Gastrocnemius medialis (tissue), 4 donors: ENCODE results near the gene VWA7. TPM values are rescaled to one million over a fixed set of nuclear protein-coding genes. Genes with fewer than 3 reads are reported as not detected.

Experiments used
- ATAC-seq, 2 donors: fragments of 150-250 bp; one replicate each; pipeline ENCODE4 v1.9.1; 2016
- DNase-seq, 2 donors: peaks; one replicate each; pipeline ENCODE4 v3.0.0-alpha.2; 2019
- H3K27ac ChIP-seq, 4 donors: fragments of 200-600 bp; sonication (generic); 1 replicate in 1 of 4; 2 replicates in 3 of 4; pipeline ENCODE4 v1.5.1; 2016 to 2018; ENCODE audit warnings: mild to moderate bottlenecking in 2 of 4, moderate library complexity in 1 of 4
- H3K27me3 ChIP-seq, 3 donors: fragments of 200-600 bp; sonication (generic) in 2 of 3; 1 replicate in 1 of 3; 2 replicates in 2 of 3; pipeline versions ENCODE4 v1.5.1 to v1.6.0; 2016 to 2019; ENCODE audit warnings: mild to moderate bottlenecking in 1 of 3, moderate library complexity in 1 of 3
- H3K36me3 ChIP-seq, 2 donors: fragments of 200-600 bp; sonication (generic) in 1 of 2; one replicate each; pipeline ENCODE4 v1.5.1; 2017 to 2018
- H3K4me1 ChIP-seq, 2 donors: fragments of 200-600 bp; sonication (generic) in 1 of 2; one replicate each; pipeline ENCODE4 v1.5.1; 2016 to 2017; ENCODE audit warnings: mild to moderate bottlenecking in 2 of 2
- H3K4me3 ChIP-seq, 4 donors: fragments of 200-600 bp; sonication (generic) in 3 of 4; 1 replicate in 1 of 4; 2 replicates in 3 of 4; pipeline ENCODE4 v1.5.1; 2016 to 2019; ENCODE audit warnings: mild to moderate bottlenecking in 2 of 4
- H3K9me3 ChIP-seq, 3 donors: fragments of 200-600 bp; sonication (generic) in 2 of 3; 1 replicate in 1 of 3; 2 replicates in 2 of 3; pipeline ENCODE4 v1.5.1; 2016 to 2019
- CTCF ChIP-seq, 5 experiments: fragments of 450-650 bp in 3 of 5; fragments of 200-600 bp in 2 of 5; sonication (generic) in 2 of 5; IDR thresholded peaks in 4 of 5; conservative IDR thresholded peaks in 1 of 5; 1 replicate in 4 of 5; 2 replicates in 1 of 5; pipeline ENCODE4 v1.5.1; 2016 to 2019; ENCODE audit warnings: antibody characterized with exemption in 5 of 5, mild to moderate bottlenecking in 3 of 5, moderate library complexity in 3 of 5
- POLR2A ChIP-seq, 2 donors: fragments of 450-650 bp; IDR thresholded peaks; one replicate each; pipeline ENCODE4 v1.6.1; 2017; ENCODE audit warnings: antibody characterized with exemption in 2 of 2, mild to moderate bottlenecking in 2 of 2, moderate library complexity in 2 of 2
- in situ Hi-C, 4 donors: fragments of 200-750 bp; cut with MboI; loops; one replicate each; pipeline versions ENCODE4 v1.15.0 to v1.8.0; 2017; ENCODE audit warnings: low sequenced_read_pairs in 4 of 4
- intact Hi-C: fragments of 100-400 bp; cut with DNase I; formaldehyde crosslinking; loops from one replicate; pipeline ENCODE4 v1.15.1; 2023; ENCODE audit warnings: low total_unique reads
- total RNA-seq, 4 donors: library from RNA; depleted of rRNA; stranded (reverse); fragments of >200 nt; gene quantifications; one replicate each; pipeline versions ENCODE4 v1.1.0 to v1.2.3, GENCODE V29; 2016

The VWA7 gene
- total RNA-seq, 4 donors from 2014 or later: 2.0 to 7.8 (median 4.7) TPM

- H3K27me3 ChIP-seq: peaks cover 0 to 5% (median 0%) of the 10 kb centered on the region in 3 donors
- H3K27ac ChIP-seq: peak overlapping the region; percentile 47 to 68 (median 63)
- in situ Hi-C loops (no loop called here), intact Hi-C loops (loop anchor here (2.0 kb wide), 1 partner anchor 54 kb away; the partner anchor contains the start of gene VARS1)
- H3K36me3 ChIP-seq: no peaks in the 10 kb centered on the region
- peaks cover 11 to 21% of the 10 kb centered on the region in 2 donors for H3K4me1 ChIP-seq
- no peaks in the 10 kb centered on the region for H3K9me3 ChIP-seq
- TF ChIP-seq POLR2A (IDR thresholded peaks at IDR 0.05): no peak
- TF ChIP-seq CTCF (IDR thresholded peaks at IDR 0.05 in 4 of 5, conservative IDR thresholded peaks at IDR 0.05 in 1 of 5): no peak
- ATAC-seq (no peak), DNase-seq (no peak)
- H3K4me3 ChIP-seq: peak overlapping the region; percentile 62 to 79 (median 73)
Observed at GRCh38 chr6:31740397-31741223, 36.5 kb downstream of the VWA7 start.

GRCh38 chr6:31739639-31740396 lies 37.3 kb downstream of the VWA7 start, which contains the start of gene MSH5:
MSH5 (plus strand) TSS chr6:31740005; CDS start chr6:31740467, 462 bp downstream.
- ATAC-seq (peak; percentile 99), DNase-seq (peak; percentile 99)
- H3K4me3 ChIP-seq: peak within 1 kb of the TSS; percentile 62 to 79 (median 73)
- intact Hi-C loops (loop anchor here (2.0 to 10.0 kb wide), 3 partner anchors 37 to 235 kb away; partner anchors contain the start of genes ABHD16A, DXO and VARS1), in situ Hi-C loops (no loop called here)
- H3K27me3 ChIP-seq: peaks cover 0 to 9% (median 5%) of the 10 kb centered on the region in 3 donors
- peaks cover 12 to 21% of the 10 kb centered on the region in 2 donors for H3K4me1 ChIP-seq
- no peaks in the 10 kb centered on the region for H3K36me3 ChIP-seq
- TF ChIP-seq CTCF (IDR thresholded peaks at IDR 0.05 in 4 of 5, conservative IDR thresholded peaks at IDR 0.05 in 1 of 5) (no peak), POLR2A (IDR thresholded peaks at IDR 0.05) (peak; percentile 31 to 52)
- no peaks in the 10 kb centered on the region for H3K9me3 ChIP-seq
- H3K27ac ChIP-seq: peak within 1 kb of the TSS; percentile 47 to 68 (median 63)

GRCh38 chr6:31737991-31738979 lies 38.8 kb downstream of the VWA7 start:
- in situ Hi-C loops (no loop called here), intact Hi-C loops (loop anchor here (2.0 to 10.0 kb wide), 2 partner anchors 35 to 237 kb away; partner anchors contain the start of genes ABHD16A and DXO)
- peak; percentile 26 to 36 for TF ChIP-seq POLR2A (IDR thresholded peaks at IDR 0.05)
- no peak for TF ChIP-seq CTCF (IDR thresholded peaks at IDR 0.05 in 4 of 5, conservative IDR thresholded peaks at IDR 0.05 in 1 of 5)
- H3K36me3 ChIP-seq: peaks cover 0 to 5% of the 10 kb centered on the region in 2 donors
- no peak overlapping the region for H3K4me3 ChIP-seq
- peaks cover 0 to 9% (median 5%) of the 10 kb centered on the region in 3 donors for H3K27me3 ChIP-seq
- ATAC-seq: no peak
- no peak for DNase-seq
- H3K9me3 ChIP-seq: no peaks in the 10 kb centered on the region
- H3K4me1 ChIP-seq: peaks cover 17 to 26% of the 10 kb centered on the region in 2 donors
- peak overlapping the region in 3 of 4 donors; percentile 8 to 79 (median 62) for H3K27ac ChIP-seq
